DND-41 (cell line): Measurements from ENCODE around the gene CLDN34.

Experiments used
- EZH2 ChIP-seq: IDR thresholded peaks from 3 replicates; pipeline ENCODE4 v1.6.1; 2012; ENCODE audit warnings: borderline replicate concordance, low read depth, mild to moderate bottlenecking, moderate library complexity, low read length, inconsistent platforms; ENCODE audit not compliant: severe bottlenecking
- TF ChIP-seq, protein P1 (sequence below): IDR thresholded peaks from 2 replicates; pipeline ENCODE4 v1.5.1; 2012; ENCODE audit warnings: borderline replicate concordance, low read length, moderate library complexity, mild to moderate bottlenecking; ENCODE audit not compliant: poor library complexity, severe bottlenecking; ENCODE audit errors: extremely low read depth

DNA sequence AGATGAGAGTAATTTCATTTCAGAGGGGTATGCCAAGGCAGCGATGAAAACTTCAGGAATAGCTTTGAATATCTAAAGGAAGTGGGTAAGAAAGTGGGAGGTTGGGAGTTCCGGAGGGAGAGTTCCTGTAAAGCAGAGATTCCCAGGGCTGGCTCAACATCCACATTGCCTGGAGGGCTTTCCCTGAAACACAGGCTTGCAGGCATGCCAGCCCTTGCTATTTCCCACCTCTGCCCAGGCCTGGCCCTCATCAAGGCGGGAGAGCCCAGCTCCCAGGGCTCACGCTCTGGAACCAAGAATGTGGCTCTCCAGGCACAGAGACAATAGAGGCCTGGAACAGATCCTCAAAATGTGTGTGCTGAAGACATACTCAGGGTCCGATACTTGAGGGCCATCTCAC lies 43.8 kb upstream of the CLDN34 start:
- TF ChIP-seq, protein P1, sequence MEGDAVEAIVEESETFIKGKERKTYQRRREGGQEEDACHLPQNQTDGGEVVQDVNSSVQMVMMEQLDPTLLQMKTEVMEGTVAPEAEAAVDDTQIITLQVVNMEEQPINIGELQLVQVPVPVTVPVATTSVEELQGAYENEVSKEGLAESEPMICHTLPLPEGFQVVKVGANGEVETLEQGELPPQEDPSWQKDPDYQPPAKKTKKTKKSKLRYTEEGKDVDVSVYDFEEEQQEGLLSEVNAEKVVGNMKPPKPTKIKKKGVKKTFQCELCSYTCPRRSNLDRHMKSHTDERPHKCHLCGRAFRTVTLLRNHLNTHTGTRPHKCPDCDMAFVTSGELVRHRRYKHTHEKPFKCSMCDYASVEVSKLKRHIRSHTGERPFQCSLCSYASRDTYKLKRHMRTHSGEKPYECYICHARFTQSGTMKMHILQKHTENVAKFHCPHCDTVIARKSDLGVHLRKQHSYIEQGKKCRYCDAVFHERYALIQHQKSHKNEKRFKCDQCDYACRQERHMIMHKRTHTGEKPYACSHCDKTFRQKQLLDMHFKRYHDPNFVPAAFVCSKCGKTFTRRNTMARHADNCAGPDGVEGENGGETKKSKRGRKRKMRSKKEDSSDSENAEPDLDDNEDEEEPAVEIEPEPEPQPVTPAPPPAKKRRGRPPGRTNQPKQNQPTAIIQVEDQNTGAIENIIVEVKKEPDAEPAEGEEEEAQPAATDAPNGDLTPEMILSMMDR = no peak
- TF ChIP-seq EZH2 = no peak
